ENCODE results near the gene FPGT. TPM values are rescaled to one million over a fixed set of nuclear protein-coding genes. Genes with fewer than 3 reads are reported as not detected.

FPGT gene
- total RNA-seq (10 to 100 TPM; 21.0 to 26.5 TPM), polyA plus RNA-seq (1 to 10 TPM; 5.8 to 9.2 TPM)
- long read RNA-seq, donor 1, transcript FPGT-202 (4 exons, 3,254 nt): major isoform, 5 of 11 reads
- long read RNA-seq, donor 1, partial matches to known transcripts: 5 of 11 reads
- long read RNA-seq, donor 1, other reads (novel, unspliced or antisense): 0 of 11 reads
- long read RNA-seq, donor 2, partial matches to known transcripts: 0 of 2 reads
- long read RNA-seq, donor 2, other reads (novel, unspliced or antisense): 0 of 2 reads
- long read RNA-seq, donor 3, partial matches to known transcripts: 8 of 12 reads
- long read RNA-seq, donor 3, other reads (novel, unspliced or antisense): 0 of 12 reads
- long read RNA-seq, donor 4, partial matches to known transcripts: 0 of 4 reads
- long read RNA-seq, donor 4, other reads (novel, unspliced or antisense): 0 of 4 reads
- long read RNA-seq, donor 5, partial matches to known transcripts: 0 of 5 reads
- long read RNA-seq, donor 5, other reads (novel, unspliced or antisense): 0 of 5 reads

GRCh38 chr1:74197657-74198552, at the start of gene FPGT, which contains the start of gene LRRIQ3:
FPGT (plus strand) TSS chr1:74198242; CDS start chr1:74198279, 37 bp downstream.
LRRIQ3 (minus strand) TSS chr1:74198176; CDS start chr1:74183684, 14,492 bp downstream.
- ATAC-seq (ENCODE audit: insufficient read depth, low FRiP score): peak; percentile 100
- 3 to 5% methylated on average over 41 of the region's 41 CpGs for WGBS, 2 donors
- Histone ChIP-seq H3K36me3 (ENCODE audit: control insufficient read depth in 4 of 4, insufficient read depth in 4 of 4, low read length in 4 of 4) (peaks cover 0 to 8% (median under 1%) of the 10 kb centered on the region in 4 donors), H3K27ac (ENCODE audit: low read depth in 1 of 2, low read length in 1 of 2) (peak within 1 kb of the TSS; percentile 93 to 95), H3K4me1 (ENCODE audit: control insufficient read depth in 5 of 5, insufficient read depth in 5 of 5, low read length in 5 of 5) (peaks cover 0 to 9% (median 0%) of the 10 kb centered on the region in 5 donors), H3K27me3 (ENCODE audit: control insufficient read depth in 3 of 3, insufficient read depth in 3 of 3, low read length in 2 of 3) (peaks cover 0 to 2% (median 0%) of the 10 kb centered on the region in 3 donors), H3K9ac (ENCODE audit: insufficient read depth in 1 of 2, low read length in 2 of 2) (peak within 1 kb of the TSS; percentile 83 to 94), H3K9me3 (ENCODE audit: control insufficient read depth in 4 of 4, insufficient read depth in 3 of 4, low read length in 3 of 4) (no peaks in the 10 kb centered on the region), H3K4me3 (peak within 1 kb of the TSS; percentile 88)
- TF ChIP-seq, protein P1, sequence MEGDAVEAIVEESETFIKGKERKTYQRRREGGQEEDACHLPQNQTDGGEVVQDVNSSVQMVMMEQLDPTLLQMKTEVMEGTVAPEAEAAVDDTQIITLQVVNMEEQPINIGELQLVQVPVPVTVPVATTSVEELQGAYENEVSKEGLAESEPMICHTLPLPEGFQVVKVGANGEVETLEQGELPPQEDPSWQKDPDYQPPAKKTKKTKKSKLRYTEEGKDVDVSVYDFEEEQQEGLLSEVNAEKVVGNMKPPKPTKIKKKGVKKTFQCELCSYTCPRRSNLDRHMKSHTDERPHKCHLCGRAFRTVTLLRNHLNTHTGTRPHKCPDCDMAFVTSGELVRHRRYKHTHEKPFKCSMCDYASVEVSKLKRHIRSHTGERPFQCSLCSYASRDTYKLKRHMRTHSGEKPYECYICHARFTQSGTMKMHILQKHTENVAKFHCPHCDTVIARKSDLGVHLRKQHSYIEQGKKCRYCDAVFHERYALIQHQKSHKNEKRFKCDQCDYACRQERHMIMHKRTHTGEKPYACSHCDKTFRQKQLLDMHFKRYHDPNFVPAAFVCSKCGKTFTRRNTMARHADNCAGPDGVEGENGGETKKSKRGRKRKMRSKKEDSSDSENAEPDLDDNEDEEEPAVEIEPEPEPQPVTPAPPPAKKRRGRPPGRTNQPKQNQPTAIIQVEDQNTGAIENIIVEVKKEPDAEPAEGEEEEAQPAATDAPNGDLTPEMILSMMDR (IDR thresholded peaks at IDR 0.05; ENCODE audit: control extremely low read depth, extremely low read depth): no peak
- peak; percentile 98 for DNase-seq

DNA sequence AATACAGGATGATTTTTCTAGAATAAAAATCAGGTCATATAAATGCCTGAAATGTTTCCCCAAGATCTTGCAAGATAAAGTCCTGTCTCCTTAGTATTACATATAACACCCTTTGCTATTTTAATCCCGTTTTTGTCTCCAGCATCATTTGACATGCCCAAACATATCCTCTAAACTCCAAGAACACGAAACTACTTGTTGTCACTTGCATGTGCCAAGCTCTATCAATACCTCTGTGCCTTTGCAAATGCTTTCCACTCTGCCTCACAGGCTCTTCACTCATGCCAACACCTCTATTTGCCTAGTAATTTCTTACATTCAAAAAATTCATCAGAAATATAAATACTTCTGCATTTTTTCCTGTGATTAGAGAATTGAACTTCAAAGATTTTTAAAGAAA, 38.0 kb upstream of the FPGT start:
- DNase-seq (no peak), ATAC-seq (ENCODE audit: insufficient read depth, low FRiP score) (no peak)
- Histone ChIP-seq H3K4me3 (no peak overlapping the region), H3K36me3 (ENCODE audit: control insufficient read depth in 4 of 4, insufficient read depth in 4 of 4, low read length in 4 of 4) (no peaks in the 10 kb centered on the region), H3K27ac (ENCODE audit: low read depth in 1 of 2, low read length in 1 of 2) (no peak overlapping the region), H3K9me3 (ENCODE audit: control insufficient read depth in 4 of 4, insufficient read depth in 3 of 4, low read length in 3 of 4) (no peaks in the 10 kb centered on the region), H3K4me1 (ENCODE audit: control insufficient read depth in 5 of 5, insufficient read depth in 5 of 5, low read length in 5 of 5) (no peaks in the 10 kb centered on the region), H3K9ac (ENCODE audit: insufficient read depth in 1 of 2, low read length in 2 of 2) (no peak overlapping the region), H3K27me3 (ENCODE audit: control insufficient read depth in 3 of 3, insufficient read depth in 3 of 3, low read length in 2 of 3) (no peaks in the 10 kb centered on the region)
- 73 to 79% methylated on average over 2 of the region's 2 CpGs for WGBS, 2 donors
- TF ChIP-seq, protein P1 (IDR thresholded peaks at IDR 0.05; ENCODE audit: control extremely low read depth, extremely low read depth): no peak

GRCh38 chr1:74161497-74161896, 36.5 kb upstream of the FPGT start:
- H3K27me3 ChIP-seq (ENCODE audit: control insufficient read depth in 3 of 3, insufficient read depth in 3 of 3, low read length in 2 of 3): no peaks in the 10 kb centered on the region
- ATAC-seq (ENCODE audit: insufficient read depth, low FRiP score): no peak
- no peaks in the 10 kb centered on the region for H3K9me3 ChIP-seq (ENCODE audit: control insufficient read depth in 4 of 4, insufficient read depth in 3 of 4, low read length in 3 of 4)
- H3K36me3 ChIP-seq (ENCODE audit: control insufficient read depth in 4 of 4, insufficient read depth in 4 of 4, low read length in 4 of 4): no peaks in the 10 kb centered on the region
- H3K4me3 ChIP-seq: no peak overlapping the region
- no peak for DNase-seq
- no peak overlapping the region for H3K27ac ChIP-seq (ENCODE audit: low read depth in 1 of 2, low read length in 1 of 2)
- no peak overlapping the region for H3K9ac ChIP-seq (ENCODE audit: insufficient read depth in 1 of 2, low read length in 2 of 2)
- TF ChIP-seq, protein P1 (IDR thresholded peaks at IDR 0.05; ENCODE audit: control extremely low read depth, extremely low read depth): no peak
- H3K4me1 ChIP-seq (ENCODE audit: control insufficient read depth in 5 of 5, insufficient read depth in 5 of 5, low read length in 5 of 5): no peaks in the 10 kb centered on the region
